Hepatocyte (in vitro differentiated cells): ENCODE results near the gene PAMR1.

ENCODE experiments used
- EZH2 ChIP-seq: fragments of 200-600 bp; sonication (generic); IDR thresholded peaks from 2 replicates; pipeline ENCODE4 v1.6.1; 2016; ENCODE audit warnings: antibody characterized with exemption, mild to moderate bottlenecking, borderline replicate concordance
- TF ChIP-seq, protein P1 (sequence below): fragments of 200-600 bp; sonication (generic); IDR thresholded peaks from 2 replicates; pipeline ENCODE4 v1.5.1; 2016; ENCODE audit warnings: antibody characterized with exemption, mild to moderate bottlenecking; ENCODE audit not compliant: poor library complexity

DNA sequence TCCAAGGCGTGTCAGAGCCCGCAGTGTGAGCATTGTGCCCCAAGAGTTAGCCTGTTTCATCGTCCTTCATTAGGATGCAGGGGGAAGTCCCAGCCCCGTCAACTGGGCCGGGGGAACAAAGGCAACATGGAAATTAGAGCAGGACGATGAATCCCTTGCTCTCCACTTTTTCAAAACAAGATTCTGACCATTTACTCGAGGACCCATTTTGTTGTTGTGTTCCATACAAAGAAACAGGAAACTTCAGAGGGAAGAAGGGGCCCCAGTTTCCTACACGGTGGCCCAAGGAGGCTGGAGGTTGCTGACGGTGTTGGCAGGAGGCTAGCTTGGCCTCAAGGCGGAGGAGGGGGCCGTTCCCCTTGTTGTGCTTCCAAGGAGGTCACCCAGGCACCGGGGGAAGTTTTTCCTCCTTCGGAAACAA is 62.1 kb downstream of the PAMR1 start:
- TF ChIP-seq, protein P1, sequence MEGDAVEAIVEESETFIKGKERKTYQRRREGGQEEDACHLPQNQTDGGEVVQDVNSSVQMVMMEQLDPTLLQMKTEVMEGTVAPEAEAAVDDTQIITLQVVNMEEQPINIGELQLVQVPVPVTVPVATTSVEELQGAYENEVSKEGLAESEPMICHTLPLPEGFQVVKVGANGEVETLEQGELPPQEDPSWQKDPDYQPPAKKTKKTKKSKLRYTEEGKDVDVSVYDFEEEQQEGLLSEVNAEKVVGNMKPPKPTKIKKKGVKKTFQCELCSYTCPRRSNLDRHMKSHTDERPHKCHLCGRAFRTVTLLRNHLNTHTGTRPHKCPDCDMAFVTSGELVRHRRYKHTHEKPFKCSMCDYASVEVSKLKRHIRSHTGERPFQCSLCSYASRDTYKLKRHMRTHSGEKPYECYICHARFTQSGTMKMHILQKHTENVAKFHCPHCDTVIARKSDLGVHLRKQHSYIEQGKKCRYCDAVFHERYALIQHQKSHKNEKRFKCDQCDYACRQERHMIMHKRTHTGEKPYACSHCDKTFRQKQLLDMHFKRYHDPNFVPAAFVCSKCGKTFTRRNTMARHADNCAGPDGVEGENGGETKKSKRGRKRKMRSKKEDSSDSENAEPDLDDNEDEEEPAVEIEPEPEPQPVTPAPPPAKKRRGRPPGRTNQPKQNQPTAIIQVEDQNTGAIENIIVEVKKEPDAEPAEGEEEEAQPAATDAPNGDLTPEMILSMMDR: no peak
- TF ChIP-seq EZH2: no peak
